GM12878 (cell line): Measurements from ENCODE around the gene METTL17.

Experiments used
- CTCF ChIP-seq, 3 experiments: IDR thresholded peaks in 2 of 3; conservative IDR thresholded peaks in 1 of 3; 2 replicates each; pipeline ENCODE4 v1.5.1; 2011; ENCODE audit warnings: low read depth in 3 of 3, low read length in 3 of 3, mild to moderate bottlenecking in 3 of 3, control low read depth in 2 of 3, moderate library complexity in 2 of 3, inconsistent platforms in 1 of 3, mixed read lengths in 1 of 3; ENCODE audit not compliant: control insufficient read depth in 2 of 3, insufficient read depth in 1 of 3; ENCODE audit errors: extremely low read depth in 1 of 3
- IRF4 ChIP-seq: IDR thresholded peaks from 2 replicates; pipeline ENCODE4 v1.6.1; 2011; ENCODE audit warnings: low read depth, low read length
- PKNOX1 ChIP-seq: fragments of 450-650 bp; IDR thresholded peaks from 2 replicates; pipeline ENCODE4 v1.6.1; 2016; ENCODE audit warnings: mild to moderate bottlenecking
- RAD51 ChIP-seq: fragments of 450-650 bp; IDR thresholded peaks from 2 replicates; pipeline ENCODE4 v1.6.1; 2016; ENCODE audit warnings: moderate library complexity, mild to moderate bottlenecking, inconsistent platforms
- RB1 ChIP-seq: fragments of 450-650 bp; formaldehyde crosslinking; IDR thresholded peaks from 2 replicates; pipeline ENCODE4 v1.6.1; 2017; ENCODE audit warnings: mild to moderate bottlenecking, borderline replicate concordance
- ZBTB40 ChIP-seq: fragments of 450-650 bp; IDR thresholded peaks from 2 replicates; pipeline ENCODE4 v1.6.1; 2016; ENCODE audit warnings: mild to moderate bottlenecking, moderate library complexity, borderline replicate concordance

- no peak for TF ChIP-seq CTCF (IDR thresholded peaks at IDR 0.05 in 2 of 3, conservative IDR thresholded peaks at IDR 0.05 in 1 of 3; ENCODE audit: control insufficient read depth in 2 of 3, extremely low read depth in 1 of 3, insufficient read depth in 1 of 3, low read depth in 3 of 3, low read length in 3 of 3)
- no peak for TF ChIP-seq RAD51
- no peak for TF ChIP-seq RB1
- no peak for TF ChIP-seq ZBTB40
- TF ChIP-seq IRF4, result no peak
- no peak for TF ChIP-seq PKNOX1
Observed at GRCh38 chr14:21003788-21004346, 14.1 kb downstream of the METTL17 start.
